ENCODE results near the gene DPP10.

- TF ChIP-seq EZH2 (IDR thresholded peaks at IDR 0.05; ENCODE audit: borderline replicate concordance, low read depth, low read length, severe bottlenecking): no peak
- no peak for TF ChIP-seq CTCF (IDR thresholded peaks at IDR 0.05; ENCODE audit: borderline replicate concordance, extremely low read depth, low read length, poor library complexity, severe bottlenecking)
These were observed 927.0 kb downstream of the DPP10 start for GRCh38 chr2:115369400-115369799.

Data from DND-41 (cell line).